C1 segment of cervical spinal cord (tissue), 14 donors: ENCODE measurements around the gene TBC1D25.

Experiments used
- DNase-seq, 14 donors: peaks; one replicate each; lab custom pipeline; 2025; lab: John Stamatoyannopoulos, UW

The TBC1D25 gene

GRCh38 chrX:48601741-48602394, 62.4 kb downstream of the TBC1D25 start:
- no peak for DNase-seq

GRCh38 chrX:48604701-48605100, 65.2 kb downstream of the TBC1D25 start:
- DNase-seq = no peak

- no peak for DNase-seq
Observed at GRCh38 chrX:48606091-48606490, 66.6 kb downstream of the TBC1D25 start.

- no peak for DNase-seq
Observed at GRCh38 chrX:48611703-48612102, 72.2 kb downstream of the TBC1D25 start.
